SK-N-MC (cell line): ENCODE results near the gene RAET1G.

Experiments used
- DNase-seq: peaks from one replicate; pipeline ENCODE4 v3.0.0-alpha.2; 2011; ENCODE audit warnings: low read depth, low spot score
- H3K27ac ChIP-seq: fragments of 200-600 bp; sonication (generic); 2 replicates; pipeline ENCODE4 v1.5.1; 2016; ENCODE audit warnings: mixed run types
- H3K36me3 ChIP-seq: fragments of 200-600 bp; sonication (generic); 2 replicates; pipeline ENCODE4 v1.6.1; 2017; ENCODE audit warnings: antibody characterized with exemption, low read length, mixed read lengths; ENCODE audit not compliant: insufficient read depth
- H3K4me3 ChIP-seq: fragments of 200-600 bp; sonication (generic); 2 replicates; pipeline ENCODE4 v1.5.1; 2016
- H3K9ac ChIP-seq: fragments of 200-600 bp; sonication (generic); 2 replicates; pipeline ENCODE4 v1.8.0; 2017; ENCODE audit warnings: mixed run types, mixed read lengths; ENCODE audit not compliant: insufficient read length
- H3K9me3 ChIP-seq: fragments of 200-600 bp; sonication (generic); 2 replicates; pipeline ENCODE4 v1.6.1; 2017; ENCODE audit warnings: low read depth, mild to moderate bottlenecking, antibody characterized with exemption, low read length, moderate library complexity, mixed read lengths
- EZH2 ChIP-seq: fragments of 200-600 bp; sonication (generic); IDR thresholded peaks from one replicate; pipeline ENCODE4 v1.6.1; 2017; ENCODE audit warnings: antibody characterized with exemption
- FOXP2 ChIP-seq: optimal IDR thresholded peaks from 2 replicates; pipeline ENCODE3; 2011; ENCODE audit warnings: mild to moderate bottlenecking, moderate library complexity; ENCODE audit not compliant: insufficient read depth; ENCODE audit errors: extremely low read length, control extremely low read depth
- POLR2AphosphoS5 ChIP-seq: IDR thresholded peaks from 2 replicates; pipeline ENCODE4 v1.6.1; 2012; ENCODE audit warnings: mild to moderate bottlenecking, low read depth, low read length, borderline replicate concordance

RAET1G gene

DNA sequence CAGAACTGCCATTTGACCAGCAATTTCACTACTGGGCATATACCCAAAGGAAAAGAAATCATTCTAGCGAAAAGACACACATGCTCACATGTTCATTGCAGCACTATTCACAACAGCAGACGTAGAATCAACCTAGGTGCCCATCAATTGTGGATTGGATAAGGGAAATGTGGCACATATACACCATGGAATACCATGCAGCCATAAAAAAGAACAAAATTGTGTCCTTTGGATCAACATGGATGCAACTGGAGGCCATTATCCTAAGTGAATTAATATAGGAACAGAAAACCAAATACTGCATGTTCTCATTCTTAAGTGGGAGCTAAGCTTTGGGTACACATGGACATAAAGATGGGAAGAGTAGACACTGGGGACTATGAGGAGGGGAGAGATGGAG is 41.1 kb downstream of the RAET1G start:
- DNase-seq, result no peak
- Histone ChIP-seq H3K9ac (no peak overlapping the region), H3K4me3 (no peak overlapping the region), H3K36me3 (no peaks in the 10 kb centered on the region), H3K27ac (no peak overlapping the region), H3K9me3 (no peaks in the 10 kb centered on the region)
- TF ChIP-seq FOXP2, result no peak
- TF ChIP-seq POLR2AphosphoS5, result no peak
- no peak for TF ChIP-seq EZH2

DNA sequence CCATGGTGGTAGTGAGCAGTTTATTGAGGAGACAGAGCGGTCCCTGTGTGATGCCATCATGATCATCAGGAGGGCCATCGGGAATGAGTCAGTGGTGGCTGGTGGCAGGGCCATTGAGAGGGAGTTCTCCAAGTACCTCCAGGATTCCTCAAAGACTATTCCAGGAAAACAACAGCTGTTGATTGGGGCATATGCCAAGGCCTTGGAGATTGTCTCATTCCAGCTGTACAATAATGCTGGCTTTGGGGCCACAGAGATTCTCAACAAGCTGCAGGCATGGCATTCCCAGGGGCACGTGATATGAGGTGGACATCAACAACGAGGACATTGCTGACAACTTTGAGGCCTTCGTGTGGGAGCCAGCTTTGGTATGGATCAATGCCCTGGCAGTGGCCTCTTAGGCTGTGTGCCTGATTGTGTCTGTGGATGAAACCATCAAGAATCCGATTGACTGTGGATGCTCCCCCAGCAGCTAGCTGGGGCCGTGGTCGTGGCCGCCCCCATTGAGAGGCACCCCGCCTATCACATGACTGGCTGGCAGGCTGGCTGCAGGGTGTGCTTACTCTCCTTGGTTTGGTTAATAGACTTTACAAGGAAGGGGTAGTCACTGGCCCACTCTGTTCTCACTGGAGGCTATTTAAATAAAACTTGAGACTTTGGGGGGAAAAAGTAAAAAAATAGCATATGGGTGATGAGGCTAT is 41.7 kb downstream of the RAET1G start:
- no peak overlapping the region for H3K9ac ChIP-seq
- no peak for TF ChIP-seq FOXP2
- no peak for TF ChIP-seq EZH2
- TF ChIP-seq POLR2AphosphoS5, result no peak
- no peaks in the 10 kb centered on the region for H3K36me3 ChIP-seq
- no peak overlapping the region for H3K27ac ChIP-seq
- no peak overlapping the region for H3K4me3 ChIP-seq
- H3K9me3 ChIP-seq, result no peaks in the 10 kb centered on the region
- no peak for DNase-seq

DNA sequence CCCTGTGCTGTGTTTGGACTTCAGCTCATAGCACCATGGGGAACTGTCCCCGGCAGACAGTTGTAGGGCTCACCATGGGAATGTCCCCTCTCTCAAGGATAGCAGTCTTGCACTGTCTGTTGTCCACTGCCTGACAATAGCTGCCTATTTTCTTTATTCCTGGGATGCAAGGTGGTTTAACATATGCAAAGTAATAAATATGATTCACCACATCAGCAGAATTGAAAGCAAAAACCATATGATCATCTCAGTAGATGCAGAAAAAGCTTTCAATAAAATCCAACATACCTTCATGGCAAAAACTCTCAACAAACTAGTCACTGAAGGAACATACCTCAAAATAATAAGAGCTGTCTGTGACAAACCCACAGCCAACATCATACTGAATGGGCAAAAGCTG is 45.3 kb downstream of the RAET1G start:
- no peaks in the 10 kb centered on the region for H3K9me3 ChIP-seq
- DNase-seq, result no peak
- no peaks in the 10 kb centered on the region for H3K36me3 ChIP-seq
- no peak for TF ChIP-seq FOXP2
- TF ChIP-seq EZH2, result no peak
- no peak overlapping the region for H3K4me3 ChIP-seq
- no peak overlapping the region for H3K27ac ChIP-seq
- no peak overlapping the region for H3K9ac ChIP-seq

DNA sequence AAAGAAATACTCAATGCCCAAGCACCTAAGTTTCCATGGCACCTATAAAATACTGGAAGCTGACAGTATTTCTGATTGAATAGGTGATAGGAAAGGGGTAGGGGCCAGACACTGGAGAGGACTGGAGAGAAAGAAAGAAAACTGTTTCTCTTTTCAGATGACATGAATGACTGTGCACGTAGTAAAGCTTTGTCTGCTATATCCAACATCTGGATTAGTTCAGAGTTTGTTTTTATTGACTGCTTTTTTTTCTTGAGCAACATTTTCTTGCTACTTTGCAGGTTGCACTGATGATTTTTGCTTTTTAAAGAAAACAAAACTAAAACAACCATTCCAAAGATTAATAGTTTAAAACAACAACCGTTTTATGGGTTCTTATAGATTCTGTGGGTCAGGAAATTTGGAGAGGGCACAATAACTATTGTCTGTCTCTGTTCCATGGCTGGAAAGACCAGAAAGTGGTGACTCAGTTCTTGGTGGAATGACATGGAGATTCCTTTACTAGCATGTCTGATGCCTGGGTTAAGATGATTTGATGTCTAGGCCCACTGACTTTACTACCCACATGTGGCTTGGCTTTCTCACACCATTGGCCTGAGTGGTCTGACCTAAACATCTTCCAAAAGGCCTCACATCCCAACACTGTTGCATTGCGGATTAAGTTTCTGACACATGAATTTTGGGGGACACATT is 46.5 kb downstream of the RAET1G start:
- Histone ChIP-seq H3K9me3 (peaks cover 4% of the 10 kb centered on the region; the same call in 1 of the 2 replicates), H3K36me3 (no peaks in the 10 kb centered on the region), H3K27ac (no peak overlapping the region), H3K4me3 (no peak overlapping the region), H3K9ac (no peak overlapping the region)
- no peak for DNase-seq
- no peak for TF ChIP-seq EZH2
- no peak for TF ChIP-seq POLR2AphosphoS5
- TF ChIP-seq FOXP2, result no peak

DNA sequence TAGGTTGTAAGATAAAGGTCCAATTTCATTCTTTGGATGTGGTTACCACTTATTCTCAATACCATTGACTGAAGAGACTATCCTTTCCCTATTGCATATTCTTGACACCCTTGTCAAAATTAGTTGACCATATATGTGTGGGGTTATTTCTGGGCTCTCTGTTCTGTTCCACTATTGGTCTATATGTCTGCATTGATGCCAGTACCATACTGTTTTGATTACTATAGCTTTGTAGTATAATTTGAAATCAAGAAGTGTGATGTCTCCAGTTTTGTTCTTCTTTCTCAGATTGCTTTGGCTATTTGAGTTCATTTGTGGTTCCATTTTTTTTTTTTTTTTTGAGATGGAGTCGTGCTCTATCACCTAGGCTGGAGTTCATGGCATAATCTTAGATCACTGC is 50.7 kb downstream of the RAET1G start:
- DNase-seq, result no peak
- H3K9ac ChIP-seq, result no peak overlapping the region
- H3K36me3 ChIP-seq, result no peaks in the 10 kb centered on the region
- no peak overlapping the region for H3K4me3 ChIP-seq
- peaks cover 4% of the 10 kb centered on the region; the same call in 1 of the 2 replicates for H3K9me3 ChIP-seq
- no peak for TF ChIP-seq POLR2AphosphoS5
- TF ChIP-seq FOXP2, result no peak
- no peak for TF ChIP-seq EZH2
- no peak overlapping the region for H3K27ac ChIP-seq

DNA sequence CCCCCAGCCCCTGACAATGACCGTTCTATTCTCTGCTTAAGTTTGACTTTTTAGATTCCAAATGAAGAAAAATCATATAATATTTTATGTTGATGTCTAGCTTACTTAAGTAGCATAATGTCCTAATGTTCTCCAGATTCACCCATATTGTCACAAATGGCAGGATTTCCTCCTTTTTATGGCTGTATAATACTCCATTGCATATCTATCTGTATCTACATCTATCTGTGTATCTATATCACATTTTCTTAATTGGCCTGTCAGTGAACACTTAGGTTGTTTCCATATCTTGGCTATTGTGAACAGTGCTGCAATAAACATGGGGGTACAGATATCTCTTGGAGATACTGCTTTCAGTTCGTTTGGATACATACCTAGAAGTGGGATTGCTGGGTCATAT is 51.7 kb downstream of the RAET1G start:
- Histone ChIP-seq H3K27ac (no peak overlapping the region), H3K9me3 (peaks cover 4% of the 10 kb centered on the region; the same call in 1 of the 2 replicates), H3K4me3 (no peak overlapping the region), H3K36me3 (no peaks in the 10 kb centered on the region), H3K9ac (no peak overlapping the region)
- TF ChIP-seq POLR2AphosphoS5 (no peak), EZH2 (no peak), FOXP2 (no peak)
- no peak for DNase-seq

DNA sequence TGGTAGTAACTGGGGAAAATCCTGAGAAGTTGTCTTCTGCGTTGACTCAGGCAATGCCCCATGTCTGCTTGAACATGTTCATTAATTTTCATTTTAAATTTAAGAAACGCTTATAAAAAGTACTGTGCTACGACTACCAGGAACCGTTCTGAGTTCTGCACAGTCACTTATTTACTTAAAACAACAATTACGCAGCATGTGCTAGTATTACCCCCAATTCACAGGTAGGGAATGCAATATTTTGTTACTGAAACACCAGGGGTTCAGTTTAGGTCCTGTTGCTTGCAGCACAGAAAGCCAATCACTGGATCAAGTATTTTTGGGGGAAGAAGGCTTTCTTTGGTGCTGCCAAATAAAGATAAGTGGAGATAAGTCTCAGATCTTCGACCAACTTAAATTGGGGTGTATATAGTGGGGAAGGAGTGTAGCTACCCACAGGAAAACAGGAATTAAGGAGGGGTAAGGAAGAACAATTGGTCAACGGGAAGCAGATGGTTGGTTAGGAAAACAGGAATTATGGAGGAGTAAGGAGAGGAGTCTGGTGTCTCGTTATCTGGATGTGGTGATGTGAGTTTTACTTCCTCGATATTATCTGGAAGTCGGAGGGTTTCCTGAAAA is 53.5 kb downstream of the RAET1G start:
- no peak for TF ChIP-seq POLR2AphosphoS5
- TF ChIP-seq EZH2, result no peak
- no peak overlapping the region for H3K9ac ChIP-seq
- H3K36me3 ChIP-seq, result no peaks in the 10 kb centered on the region
- H3K9me3 ChIP-seq, result peaks cover 4% of the 10 kb centered on the region; the same call in 1 of the 2 replicates
- no peak for DNase-seq
- H3K27ac ChIP-seq, result no peak overlapping the region
- no peak overlapping the region for H3K4me3 ChIP-seq

DNA sequence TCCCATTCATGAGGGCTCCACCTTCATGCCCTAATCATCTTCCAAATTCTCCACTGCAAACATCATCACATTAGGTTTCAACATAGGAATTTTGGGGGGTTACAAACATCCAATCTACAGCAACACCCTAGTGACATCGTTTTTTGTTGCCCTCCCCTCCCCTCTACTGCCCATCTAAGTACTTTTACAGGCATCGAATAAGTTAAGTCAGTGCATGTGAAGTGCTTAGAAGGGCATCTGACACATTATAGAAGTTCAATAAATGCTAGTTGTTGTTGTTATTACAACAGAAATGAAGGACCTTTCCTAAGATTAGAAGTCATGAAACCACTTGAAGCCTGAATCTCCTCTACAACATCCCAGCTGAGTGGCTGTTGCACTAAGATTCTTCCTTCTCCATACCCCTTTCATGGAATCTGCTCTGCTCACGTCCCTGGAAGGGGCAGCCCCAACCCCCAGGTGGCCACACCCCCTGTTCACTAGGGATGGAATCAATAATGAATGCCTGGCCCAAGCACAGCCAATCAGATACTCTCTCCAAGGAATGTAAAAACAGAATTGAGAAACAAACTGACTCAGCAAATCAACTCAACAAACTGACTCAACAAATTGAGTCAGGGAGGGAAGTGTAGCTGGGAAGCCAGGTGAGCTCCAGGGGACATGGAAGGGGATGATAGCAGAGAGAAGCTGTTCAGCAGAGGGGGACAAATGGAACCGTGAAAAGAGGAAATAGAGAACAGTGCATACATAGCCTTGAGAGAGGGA is 54.9 kb downstream of the RAET1G start:
- no peak for DNase-seq
- H3K9ac ChIP-seq, result no peak overlapping the region
- no peak overlapping the region for H3K27ac ChIP-seq
- H3K9me3 ChIP-seq, result peaks cover 4% of the 10 kb centered on the region; the same call in 1 of the 2 replicates
- H3K4me3 ChIP-seq, result no peak overlapping the region
- peak; percentile 13 for TF ChIP-seq FOXP2
- TF ChIP-seq EZH2, result no peak
- no peaks in the 10 kb centered on the region for H3K36me3 ChIP-seq
